ENCODE data around the gene GLI3.

Gene GLI3

GRCh38 chr7:41975849-41976248 is 261.2 kb downstream of the GLI3 start:
- H3K4me3 ChIP-seq, result no peak overlapping the region
- TF ChIP-seq CTCF (IDR thresholded peaks at IDR 0.05), result no peak
- DNase-seq (ENCODE audit: low spot score), result no peak
- no peak overlapping the region for H3K27ac ChIP-seq

- Histone ChIP-seq H3K4me3 (no peak overlapping the region), H3K27ac (no peak overlapping the region)
- DNase-seq (ENCODE audit: low spot score), result no peak
- TF ChIP-seq CTCF (IDR thresholded peaks at IDR 0.05), result no peak
These were observed 262.0 kb downstream of the GLI3 start for GRCh38 chr7:41974870-41975557.

GRCh38 chr7:41973202-41973730 is 263.7 kb downstream of the GLI3 start:
- no peak for TF ChIP-seq CTCF (IDR thresholded peaks at IDR 0.05)
- no peak overlapping the region for H3K27ac ChIP-seq
- no peak overlapping the region for H3K4me3 ChIP-seq
- DNase-seq (ENCODE audit: low spot score), result no peak

- Histone ChIP-seq H3K4me3 (no peak overlapping the region), H3K27ac (no peak overlapping the region)
- DNase-seq (ENCODE audit: low spot score), result no peak
- no peak for TF ChIP-seq CTCF (IDR thresholded peaks at IDR 0.05)
These were observed 264.2 kb downstream of the GLI3 start for GRCh38 chr7:41972776-41973175.

GRCh38 chr7:41972270-41972669 is 264.7 kb downstream of the GLI3 start:
- TF ChIP-seq CTCF (IDR thresholded peaks at IDR 0.05), result no peak
- H3K4me3 ChIP-seq, result no peak overlapping the region
- no peak overlapping the region for H3K27ac ChIP-seq
- no peak for DNase-seq (ENCODE audit: low spot score)

GRCh38 chr7:41971640-41972187 is 265.3 kb downstream of the GLI3 start:
- no peak for TF ChIP-seq CTCF (IDR thresholded peaks at IDR 0.05)
- H3K27ac ChIP-seq, result no peak overlapping the region
- no peak for DNase-seq (ENCODE audit: low spot score)
- H3K4me3 ChIP-seq, result no peak overlapping the region

GRCh38 chr7:41970941-41971340 is 266.1 kb downstream of the GLI3 start:
- Histone ChIP-seq H3K27ac (no peak overlapping the region), H3K4me3 (no peak overlapping the region)
- TF ChIP-seq CTCF (IDR thresholded peaks at IDR 0.05), result no peak
- DNase-seq (ENCODE audit: low spot score), result no peak

Measured in coronary artery (tissue), 2 donors.